ENCODE data around the gene NEK6.

Gene NEK6

GRCh38 chr9:124376329-124376728 lies 118.6 kb downstream of the NEK6 start:
- DNase-seq (ENCODE audit: low read depth), result no peak

GRCh38 chr9:124377551-124378406 lies 120.0 kb downstream of the NEK6 start:
- no peak for DNase-seq (ENCODE audit: low read depth)

DNA sequence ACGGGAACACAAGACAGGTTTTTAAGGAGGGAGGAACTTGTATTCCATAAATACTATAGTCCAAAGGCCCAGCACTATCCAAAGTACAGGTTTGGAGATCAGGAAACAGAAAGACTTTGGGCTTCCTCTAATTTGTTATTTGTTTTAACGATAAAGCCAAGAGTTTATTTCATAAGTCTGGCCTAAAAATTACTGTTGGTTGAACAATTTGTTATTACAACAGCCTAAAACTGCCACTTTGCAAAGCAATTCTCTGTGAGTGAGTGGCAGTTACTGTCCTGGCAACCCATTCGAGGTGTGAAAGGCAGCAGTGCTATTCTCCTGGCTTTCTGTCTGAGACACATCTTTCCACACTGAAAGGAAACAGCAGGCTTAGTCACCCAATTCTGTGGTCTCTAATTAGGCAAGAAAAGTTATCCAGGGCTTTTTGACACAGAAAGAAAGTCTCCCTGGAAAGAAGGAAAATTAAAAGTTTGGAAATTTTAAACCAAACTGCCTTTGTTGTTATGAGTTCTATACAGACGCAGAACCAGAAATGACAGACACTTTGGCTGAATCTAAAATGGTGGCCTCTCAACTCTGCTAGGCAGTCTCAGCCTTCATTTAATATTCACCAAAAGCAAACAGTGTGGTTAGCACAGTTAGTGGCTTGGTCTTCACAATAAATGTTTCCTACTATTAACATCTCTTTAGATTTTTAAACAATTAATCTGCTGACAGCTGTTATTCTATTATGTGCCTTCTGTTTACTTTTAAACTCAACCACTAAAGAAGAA lies 123.6 kb downstream of the NEK6 start:
- DNase-seq (ENCODE audit: low read depth), result no peak

DNA sequence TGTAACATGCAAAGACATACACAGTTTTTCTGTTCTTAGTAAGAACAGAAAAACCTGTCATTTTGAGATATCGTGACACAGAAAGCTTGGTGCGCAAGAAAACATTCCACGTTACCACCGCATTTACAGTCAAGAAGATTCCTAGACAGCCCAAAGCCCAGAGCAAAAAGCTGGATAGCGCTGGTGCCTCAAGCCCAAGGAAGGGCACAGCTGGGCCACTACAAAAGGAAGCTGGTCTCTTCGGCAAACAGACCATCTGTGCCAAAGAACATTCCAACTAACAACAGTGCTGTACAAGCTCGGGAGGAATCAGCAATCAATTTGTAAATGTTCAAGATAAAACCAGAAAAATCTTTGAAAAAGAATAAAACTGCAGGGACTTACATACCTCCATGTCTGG lies 126.5 kb downstream of the NEK6 start:
- no peak for DNase-seq (ENCODE audit: low read depth)

GRCh38 chr9:124384846-124385245 lies 127.1 kb downstream of the NEK6 start:
- DNase-seq (ENCODE audit: low read depth), result no peak

GRCh38 chr9:124385623-124386022 lies 127.9 kb downstream of the NEK6 start:
- DNase-seq (ENCODE audit: low read depth), result no peak

- DNase-seq (ENCODE audit: low read depth), result no peak
Observed at GRCh38 chr9:124386201-124386600, 128.5 kb downstream of the NEK6 start.

DNA sequence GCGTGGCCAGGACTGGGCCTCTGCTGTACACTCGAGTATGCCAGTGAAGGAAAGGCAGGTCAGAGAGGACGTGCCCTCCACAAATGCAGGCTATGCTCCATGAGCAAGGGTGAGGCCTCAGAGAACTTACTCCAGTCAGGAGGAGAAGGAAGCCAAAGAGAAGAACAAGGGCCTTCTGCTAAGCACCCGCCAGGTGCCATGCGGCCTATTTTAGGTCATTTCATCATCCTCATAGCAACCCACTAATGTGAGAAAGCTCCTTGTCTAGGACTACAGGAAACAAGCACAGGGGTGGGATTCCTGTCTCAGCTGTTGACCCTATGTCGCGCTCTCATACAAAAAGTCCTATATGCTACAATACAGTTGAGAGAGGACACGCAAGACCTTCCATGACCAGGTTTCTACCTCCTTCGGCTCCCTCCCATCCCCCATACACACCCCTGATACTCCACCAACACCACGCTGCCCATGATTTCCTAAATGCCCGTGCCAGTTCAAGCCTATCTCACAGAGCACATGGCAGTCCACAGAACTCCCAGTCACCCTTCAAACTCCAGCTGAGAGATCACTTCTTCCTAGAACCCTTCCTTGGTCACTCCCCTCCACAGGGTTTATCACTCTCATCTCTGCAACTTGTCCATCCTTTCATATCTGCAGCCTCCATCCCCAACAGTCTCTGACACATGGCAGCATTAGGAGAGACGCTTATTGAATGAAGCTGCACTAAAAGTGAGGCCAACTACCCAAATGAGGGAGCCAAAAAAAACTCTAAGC lies 130.7 kb downstream of the NEK6 start:
- DNase-seq (ENCODE audit: low read depth), result no peak

- DNase-seq (ENCODE audit: low read depth), result no peak
Observed at GRCh38 chr9:124389146-124389939, 131.6 kb downstream of the NEK6 start.

- DNase-seq (ENCODE audit: low read depth), result no peak
Observed at GRCh38 chr9:124390794-124391658, 133.3 kb downstream of the NEK6 start.

DNA sequence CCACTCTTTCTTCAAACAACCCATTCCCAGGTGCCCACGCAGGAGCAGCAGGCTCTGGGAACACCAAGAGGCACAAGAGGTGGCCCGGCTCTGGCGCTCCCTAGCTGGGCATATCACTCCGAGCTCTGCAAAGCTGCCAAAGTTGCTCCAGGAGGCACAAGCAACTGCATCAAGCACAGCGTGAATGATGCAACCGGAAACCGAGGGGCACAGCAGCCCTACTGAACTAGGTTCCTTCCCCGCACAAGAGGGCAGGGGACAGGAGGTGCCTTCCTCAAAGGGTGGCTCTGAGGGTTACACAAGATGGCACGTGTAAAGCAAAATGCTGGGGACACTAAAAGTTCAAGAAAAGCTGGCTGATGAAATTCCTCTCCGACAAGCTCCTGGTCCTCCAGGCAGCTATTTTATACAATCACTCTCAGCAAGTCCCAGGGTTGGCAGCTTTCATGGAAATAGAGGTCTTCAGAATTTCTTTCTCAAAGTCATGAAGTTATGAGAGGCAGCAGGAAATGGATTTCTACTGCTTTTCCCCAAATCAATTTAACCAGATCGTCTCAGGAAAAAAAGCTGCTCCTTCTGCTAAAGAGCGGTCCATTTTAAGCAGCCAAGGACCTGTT lies 134.6 kb downstream of the NEK6 start:
- DNase-seq (ENCODE audit: low read depth), result no peak

DNA sequence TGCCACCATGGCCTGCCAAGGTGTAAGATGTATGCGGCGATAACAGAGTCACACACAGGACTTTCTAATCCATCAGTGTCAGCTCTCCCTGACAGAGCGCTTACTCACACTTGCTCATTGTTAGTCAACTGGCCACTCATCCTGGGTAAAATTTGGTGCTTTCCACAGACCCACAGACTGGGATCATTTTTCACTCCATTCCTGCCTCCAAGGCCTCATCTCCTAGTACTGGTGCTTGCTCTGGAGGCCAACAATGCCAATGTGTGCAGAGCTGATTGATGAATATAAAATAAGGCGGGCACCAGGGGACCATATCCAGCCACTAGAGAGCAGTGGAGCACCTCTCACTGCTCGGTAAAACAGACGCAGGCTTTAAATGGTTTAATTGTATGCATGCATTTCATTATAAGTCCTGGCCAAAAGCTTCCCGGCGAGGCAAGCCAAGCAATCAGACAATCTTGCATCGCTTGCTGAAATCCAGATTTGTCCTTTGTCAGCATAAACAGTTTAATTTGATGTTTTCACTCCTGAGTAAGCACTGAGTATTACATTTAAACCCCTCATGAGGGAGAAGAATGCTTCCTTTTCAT lies 135.2 kb downstream of the NEK6 start:
- no peak for DNase-seq (ENCODE audit: low read depth)

DNA sequence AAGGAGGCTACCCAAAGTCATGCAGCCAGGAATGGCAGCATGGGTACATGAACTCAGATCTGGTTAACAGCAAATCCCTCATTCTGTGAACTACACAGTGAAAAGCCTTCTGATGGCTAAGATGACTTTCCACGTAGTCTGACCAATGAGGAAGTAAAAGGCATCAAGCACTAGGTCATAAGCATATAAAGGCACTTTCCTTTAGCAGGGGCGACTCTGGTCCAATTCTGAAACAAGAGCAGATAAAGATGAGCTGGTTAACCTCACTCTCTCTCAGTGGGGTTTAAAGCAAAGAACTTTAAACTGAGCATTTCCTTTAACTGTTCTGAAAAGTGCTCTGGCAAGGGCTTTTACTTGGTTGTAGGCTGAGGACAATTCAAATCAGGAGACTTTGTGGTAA lies 136.4 kb downstream of the NEK6 start:
- DNase-seq (ENCODE audit: low read depth), result no peak

DNA sequence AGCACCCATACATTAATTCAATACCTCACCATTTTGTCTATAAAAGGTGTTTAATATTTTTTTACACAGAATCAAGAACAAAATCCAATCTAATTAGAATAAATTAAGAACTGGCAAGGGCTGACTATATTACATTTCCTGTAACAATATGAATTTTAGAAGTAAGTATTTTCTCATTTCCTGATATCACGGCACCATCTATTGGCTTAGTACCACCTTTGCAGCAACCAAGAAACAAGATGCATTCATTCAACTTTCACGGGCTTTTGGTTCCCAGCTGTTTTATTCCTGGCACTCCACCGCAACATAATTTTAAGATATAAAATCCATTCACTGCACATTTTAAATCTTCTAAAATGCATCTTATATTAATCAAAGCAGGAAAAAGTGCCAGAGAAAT lies 136.8 kb downstream of the NEK6 start:
- DNase-seq (ENCODE audit: low read depth), result no peak

- no peak for DNase-seq (ENCODE audit: low read depth)
Observed at GRCh38 chr9:124395826-124396225, 138.1 kb downstream of the NEK6 start.

DNA sequence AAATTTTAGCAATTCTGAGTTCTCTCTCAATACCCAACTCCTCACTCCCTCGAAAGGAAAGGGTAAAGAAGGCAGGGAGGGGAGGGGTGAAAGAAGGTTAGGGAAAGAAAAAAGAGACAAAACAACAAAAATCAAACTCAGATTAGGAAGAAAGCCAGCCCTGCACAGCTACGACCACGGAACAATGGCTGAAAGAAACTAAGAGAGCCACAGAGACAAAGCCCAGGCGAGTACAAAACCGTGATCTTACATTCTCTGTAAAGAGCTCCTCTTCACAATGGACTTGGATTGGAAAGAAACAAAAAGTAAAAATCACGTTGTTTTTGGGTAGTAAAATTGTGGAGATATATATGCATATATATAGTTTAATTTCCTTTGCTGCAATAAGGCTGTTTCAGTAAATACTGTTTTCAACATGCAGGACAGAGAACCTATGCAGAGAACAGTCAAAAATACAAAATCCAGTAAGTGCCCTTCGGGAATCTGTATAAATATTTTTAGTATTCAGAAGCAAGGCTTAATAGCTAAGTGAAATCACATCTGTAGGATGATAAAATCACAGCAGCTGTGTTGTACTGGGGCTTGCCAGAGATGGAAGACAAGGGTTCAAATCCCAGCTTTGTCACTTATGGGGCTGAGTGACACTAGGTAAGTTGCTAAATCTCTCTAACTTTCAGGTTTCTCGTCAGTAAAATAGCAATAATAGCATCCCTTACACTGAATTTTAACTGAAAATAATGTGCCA lies 140.6 kb downstream of the NEK6 start:
- no peak for DNase-seq (ENCODE audit: low read depth)

GRCh38 chr9:124399323-124399967 lies 141.7 kb downstream of the NEK6 start:
- DNase-seq (ENCODE audit: low read depth), result no peak

Measured in stimulated activated CD8-positive, alpha-beta memory T cell treated with anti-CD3 and anti-CD28 coated beads, Interleukin-12 subunit alpha, Interleukin-12 subunit beta, amount 100 ng/mL, for 1 hour (primary cell).